Activated CD8-positive, alpha-beta T cell treated with anti-CD3 and anti-CD28 coated beads, Interleukin-2, amount 10 ng/mL, durations not matched to agents 7 days and 5 days (primary cell): Measurements from ENCODE around the gene SLF1. TPM values are rescaled to one million over a fixed set of nuclear protein-coding genes. Genes with fewer than 3 reads are reported as not detected.

Experiments
- ATAC-seq: fragments of 150-1000 bp; cut with Tn5 transposase; one replicate; pipeline ENCODE4 v1.10.0; 2021; ENCODE audit warnings: moderate library complexity
- CTCF ChIA-PET: fragments of 350-600 bp; sonication (Branson Sonifier 250); formaldehyde crosslinking; loops from one replicate; lab custom pipeline; 2021; ENCODE audit warnings: antibody characterized with exemption; lab: Charles Lee
- POLR2A ChIA-PET: fragments of 350-600 bp; sonication (Branson Sonifier 250); formaldehyde crosslinking; loops from one replicate; lab custom pipeline; 2021; ENCODE audit warnings: antibody characterized with exemption; lab: Charles Lee
- DNase-seq: peaks from one replicate; pipeline ENCODE4 v3.0.0-alpha.2; 2020
- H3K27ac Mint-ChIP-seq: one replicate; pipeline ENCODE4 v1.8.0; 2021; ENCODE audit warnings: mild to moderate bottlenecking, mixed read lengths
- H3K27me3 Mint-ChIP-seq: one replicate; pipeline ENCODE4 v1.8.0; 2021; ENCODE audit warnings: low read depth, mixed read lengths
- H3K36me3 Mint-ChIP-seq: one replicate; pipeline ENCODE4 v1.8.0; 2021; ENCODE audit warnings: low read depth, mixed read lengths
- H3K4me1 Mint-ChIP-seq: one replicate; pipeline ENCODE4 v1.8.0; 2021; ENCODE audit warnings: low read depth, mixed read lengths
- H3K4me3 Mint-ChIP-seq: one replicate; pipeline ENCODE4 v1.8.0; 2021; ENCODE audit warnings: mild to moderate bottlenecking, mixed read lengths
- H3K9me3 Mint-ChIP-seq: one replicate; pipeline ENCODE4 v1.8.0; 2022; ENCODE audit warnings: mixed read lengths; ENCODE audit not compliant: insufficient read depth
- total RNA-seq, 2 experiments: library from RNA; stranded (reverse); gene quantifications; one replicate each; pipeline ENCODE4 v1.2.3, GENCODE V29; 2021

Gene SLF1
- total RNA-seq, 2 experiments from 2014 or later, result 18.2 to 19.4 TPM

GRCh38 chr5:94693043-94693822, 74.8 kb downstream of the SLF1 start:
- Mint-ChIP-seq H3K4me1 (no peaks in the 10 kb centered on the region), H3K27me3 (no peaks in the 10 kb centered on the region), H3K9me3 (no peaks in the 10 kb centered on the region), H3K4me3 (no peak overlapping the region), H3K27ac (no peak overlapping the region), H3K36me3 (peaks cover 29% of the 10 kb centered on the region)
- ChIA-PET POLR2A (no interaction called here), CTCF (interaction anchor here (1.0 to 1.7 kb wide), 3 partner anchors 45 to 169 kb away, joined by 4 to 12 read pairs (median 6); no protein-coding TSS in a partner anchor)
- DNase-seq, result no peak
- ATAC-seq, result no peak

DNA sequence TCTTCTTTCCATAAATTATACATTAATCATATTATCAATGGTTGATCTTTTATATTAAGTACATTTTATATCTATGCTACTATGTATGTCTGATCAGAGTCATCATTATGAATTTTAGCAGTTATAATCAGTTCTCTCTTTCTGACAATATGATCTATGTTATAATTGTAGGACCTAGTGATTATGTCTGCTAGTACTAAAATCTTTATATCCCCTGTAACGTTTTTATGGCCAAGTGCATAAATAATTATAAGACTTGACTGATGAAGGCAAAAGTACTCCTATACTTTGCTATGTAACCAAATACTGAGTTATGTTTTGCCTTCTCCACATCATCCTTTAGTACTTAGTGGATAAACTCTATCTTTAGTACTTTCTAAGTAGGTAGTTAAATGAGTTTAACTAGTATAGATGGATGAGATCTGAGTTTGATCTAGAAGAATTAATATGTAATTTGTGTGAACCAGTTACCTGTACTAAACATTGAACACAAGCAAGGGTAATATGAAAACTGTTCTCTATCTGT, 75.4 kb downstream of the SLF1 start:
- no peak overlapping the region for H3K27ac Mint-ChIP-seq
- no peak overlapping the region for H3K4me3 Mint-ChIP-seq
- ATAC-seq (no peak), DNase-seq (no peak)
- no peaks in the 10 kb centered on the region for H3K4me1 Mint-ChIP-seq
- H3K9me3 Mint-ChIP-seq, result no peaks in the 10 kb centered on the region
- H3K36me3 Mint-ChIP-seq, result peaks cover 24% of the 10 kb centered on the region
- CTCF ChIA-PET, result no interaction called here
- H3K27me3 Mint-ChIP-seq, result no peaks in the 10 kb centered on the region
- POLR2A ChIA-PET, result no interaction called here

DNA sequence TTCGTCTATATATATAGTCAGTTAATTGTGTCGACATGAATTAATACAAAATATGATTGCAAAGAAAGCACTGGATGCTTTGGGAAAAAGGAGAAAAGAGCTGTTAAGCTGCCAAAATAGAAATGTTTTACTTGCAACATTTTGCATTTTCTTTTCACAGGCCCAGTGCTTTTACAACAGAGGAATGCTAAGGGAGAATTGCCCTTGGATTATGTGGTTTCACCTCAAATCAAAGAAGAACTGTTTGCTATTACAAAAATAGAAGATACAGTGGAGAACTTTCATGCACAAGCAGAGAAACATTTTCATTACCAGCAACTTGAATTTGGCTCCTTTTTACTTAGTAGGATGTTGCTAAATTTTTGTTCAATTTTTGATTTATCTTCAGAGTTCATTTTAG, 76.2 kb downstream of the SLF1 start:
- no peak overlapping the region for H3K27ac Mint-ChIP-seq
- no peak for ATAC-seq
- ChIA-PET CTCF (interaction anchor here (0.7 kb wide), 1 partner anchor 168 kb away, joined by 3 read pairs; no protein-coding TSS in a partner anchor), POLR2A (no interaction called here)
- H3K27me3 Mint-ChIP-seq, result no peaks in the 10 kb centered on the region
- no peaks in the 10 kb centered on the region for H3K9me3 Mint-ChIP-seq
- no peaks in the 10 kb centered on the region for H3K4me1 Mint-ChIP-seq
- DNase-seq, result no peak
- no peak overlapping the region for H3K4me3 Mint-ChIP-seq
- H3K36me3 Mint-ChIP-seq, result peaks cover 19% of the 10 kb centered on the region

- H3K9me3 Mint-ChIP-seq, result no peaks in the 10 kb centered on the region
- peaks cover 11% of the 10 kb centered on the region for H3K36me3 Mint-ChIP-seq
- DNase-seq (no peak), ATAC-seq (no peak)
- H3K27ac Mint-ChIP-seq, result no peak overlapping the region
- no peaks in the 10 kb centered on the region for H3K27me3 Mint-ChIP-seq
- H3K4me3 Mint-ChIP-seq, result no peak overlapping the region
- ChIA-PET CTCF (interaction anchor here (0.7 kb wide), 1 partner anchor 152 kb away, joined by 3 read pairs; no protein-coding TSS in a partner anchor), POLR2A (no interaction called here)
- peaks cover 11% of the 10 kb centered on the region for H3K4me1 Mint-ChIP-seq
Observed at GRCh38 chr5:94698197-94698596, 79.7 kb downstream of the SLF1 start.

DNA sequence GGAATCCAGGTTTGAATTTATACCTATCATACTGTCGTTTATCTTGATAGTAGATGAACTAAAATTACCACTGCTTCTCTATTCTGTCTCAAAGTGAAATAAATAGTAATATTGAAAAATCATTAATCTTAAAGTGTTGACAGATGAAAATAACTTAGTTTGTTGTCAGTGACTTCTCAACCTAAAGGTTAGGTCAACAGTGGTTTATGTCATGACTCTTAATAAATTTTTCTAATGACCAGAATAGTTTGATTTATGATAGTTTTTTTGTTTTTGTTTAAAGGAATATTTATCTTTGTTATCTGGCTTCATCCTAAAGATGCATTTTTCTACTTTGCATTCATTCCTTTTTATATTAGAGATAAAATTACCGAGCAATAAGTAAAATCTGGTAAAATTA, 81.1 kb downstream of the SLF1 start:
- Mint-ChIP-seq H3K27ac (no peak overlapping the region), H3K9me3 (no peaks in the 10 kb centered on the region), H3K27me3 (no peaks in the 10 kb centered on the region), H3K36me3 (peaks cover 9% of the 10 kb centered on the region), H3K4me1 (peaks cover 11% of the 10 kb centered on the region), H3K4me3 (no peak overlapping the region)
- ChIA-PET CTCF (no interaction called here), POLR2A (no interaction called here)
- ATAC-seq, result no peak
- DNase-seq, result no peak

- ChIA-PET POLR2A (interaction anchor here (0.6 to 1.0 kb wide), 2 partner anchors 83 to 372 kb away, joined by 3 read pairs; partner anchors contain the start of gene KIAA0825), CTCF (no interaction called here)
- Mint-ChIP-seq H3K27ac (no peak overlapping the region), H3K9me3 (no peaks in the 10 kb centered on the region), H3K27me3 (no peaks in the 10 kb centered on the region), H3K4me1 (peaks cover 11% of the 10 kb centered on the region), H3K4me3 (no peak overlapping the region), H3K36me3 (peaks cover 3% of the 10 kb centered on the region)
- no peak for DNase-seq
- no peak for ATAC-seq
Observed at GRCh38 chr5:94700592-94700991, 82.1 kb downstream of the SLF1 start.

- DNase-seq (no peak), ATAC-seq (no peak)
- peaks cover 11% of the 10 kb centered on the region for H3K4me1 Mint-ChIP-seq
- H3K27ac Mint-ChIP-seq, result no peak overlapping the region
- POLR2A ChIA-PET, result no interaction called here
- no peak overlapping the region for H3K4me3 Mint-ChIP-seq
- no peaks in the 10 kb centered on the region for H3K9me3 Mint-ChIP-seq
- peaks cover 2% of the 10 kb centered on the region for H3K36me3 Mint-ChIP-seq
- CTCF ChIA-PET, result interaction anchor here (1.1 to 1.4 kb wide), 2 partner anchors 36 to 130 kb away, joined by 3 read pairs; no protein-coding TSS in a partner anchor
- H3K27me3 Mint-ChIP-seq, result no peaks in the 10 kb centered on the region
Observed at GRCh38 chr5:94702729-94703128, 84.3 kb downstream of the SLF1 start.

- no peak for DNase-seq
- POLR2A ChIA-PET, result no interaction called here
- Mint-ChIP-seq H3K36me3 (peaks cover 11% of the 10 kb centered on the region), H3K27me3 (no peaks in the 10 kb centered on the region), H3K4me1 (peaks cover 9% of the 10 kb centered on the region), H3K27ac (no peak overlapping the region), H3K4me3 (no peak overlapping the region), H3K9me3 (no peaks in the 10 kb centered on the region)
- CTCF ChIA-PET, result no interaction called here
- no peak for ATAC-seq
Observed at GRCh38 chr5:94705427-94705826, 87.0 kb downstream of the SLF1 start.

DNA sequence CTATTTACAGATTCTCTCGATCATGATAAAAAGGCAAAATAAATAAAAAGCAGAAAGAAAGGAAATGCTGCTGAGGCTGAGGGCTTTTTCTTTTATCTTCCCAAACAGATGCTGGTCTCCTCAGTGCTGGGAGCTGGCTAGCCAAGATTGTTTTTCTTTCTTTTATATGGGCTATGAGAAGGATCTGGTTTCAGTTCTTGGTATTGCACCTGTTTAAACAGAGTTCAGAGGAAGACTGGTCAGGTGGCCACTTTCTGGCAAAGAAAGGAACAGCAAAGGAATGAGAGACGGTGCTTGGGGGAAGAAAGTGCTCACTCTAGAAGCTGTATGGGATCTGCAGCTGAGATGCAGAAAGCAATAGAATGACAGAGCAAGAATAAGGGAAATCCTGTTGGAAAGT, 88.9 kb downstream of the SLF1 start:
- POLR2A ChIA-PET, result no interaction called here
- no peak for DNase-seq
- Mint-ChIP-seq H3K36me3 (peaks cover 13% of the 10 kb centered on the region), H3K4me1 (peaks cover 7% of the 10 kb centered on the region), H3K9me3 (no peaks in the 10 kb centered on the region), H3K4me3 (no peak overlapping the region), H3K27ac (no peak overlapping the region), H3K27me3 (no peaks in the 10 kb centered on the region)
- ATAC-seq, result no peak
- CTCF ChIA-PET, result no interaction called here

- no peak for DNase-seq
- ChIA-PET POLR2A (no interaction called here), CTCF (no interaction called here)
- Mint-ChIP-seq H3K4me1 (no peaks in the 10 kb centered on the region), H3K36me3 (peaks cover 24% of the 10 kb centered on the region), H3K9me3 (no peaks in the 10 kb centered on the region), H3K27me3 (no peaks in the 10 kb centered on the region), H3K4me3 (no peak overlapping the region), H3K27ac (no peak overlapping the region)
- ATAC-seq, result no peak
Observed at GRCh38 chr5:94709277-94709676, 90.8 kb downstream of the SLF1 start.

- ChIA-PET CTCF (no interaction called here), POLR2A (no interaction called here)
- no peaks in the 10 kb centered on the region for H3K27me3 Mint-ChIP-seq
- H3K36me3 Mint-ChIP-seq, result peaks cover 27% of the 10 kb centered on the region
- H3K9me3 Mint-ChIP-seq, result no peaks in the 10 kb centered on the region
- ATAC-seq, result no peak
- no peak overlapping the region for H3K27ac Mint-ChIP-seq
- no peaks in the 10 kb centered on the region for H3K4me1 Mint-ChIP-seq
- no peak overlapping the region for H3K4me3 Mint-ChIP-seq
- no peak for DNase-seq
Observed at GRCh38 chr5:94711785-94712184, 93.3 kb downstream of the SLF1 start.

DNA sequence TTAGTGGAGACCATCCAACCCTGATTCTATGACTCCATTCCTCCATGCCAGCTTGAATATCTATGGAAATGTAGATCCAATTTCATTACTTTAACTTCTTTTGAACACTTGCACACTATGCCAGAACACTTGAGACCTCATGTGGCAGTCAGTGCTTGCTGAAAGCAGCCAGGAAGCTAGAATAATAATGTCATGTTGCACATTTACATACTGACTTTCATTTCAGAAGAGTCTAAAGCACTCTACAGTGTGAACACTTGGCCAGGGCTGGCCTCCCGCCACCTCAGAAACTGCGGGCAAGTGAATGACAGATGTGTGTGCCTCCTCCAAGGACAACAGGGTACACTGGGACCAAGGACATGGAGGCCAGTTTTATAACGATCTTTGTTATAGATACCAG, 97.3 kb downstream of the SLF1 start:
- H3K4me1 Mint-ChIP-seq, result no peaks in the 10 kb centered on the region
- H3K9me3 Mint-ChIP-seq, result no peaks in the 10 kb centered on the region
- POLR2A ChIA-PET, result no interaction called here
- DNase-seq (no peak), ATAC-seq (no peak)
- H3K27me3 Mint-ChIP-seq, result peaks cover 8% of the 10 kb centered on the region
- no peak overlapping the region for H3K4me3 Mint-ChIP-seq
- CTCF ChIA-PET, result interaction anchor here (2.0 kb wide), 1 partner anchor 22 kb away, joined by 5 read pairs; no protein-coding TSS in a partner anchor
- no peak overlapping the region for H3K27ac Mint-ChIP-seq
- peaks cover 17% of the 10 kb centered on the region for H3K36me3 Mint-ChIP-seq
